ENCODE measurements around the gene LPA. TPM values are rescaled to one million over a fixed set of nuclear protein-coding genes. Genes with fewer than 3 reads are reported as not detected.

Gene LPA
- total and polyA plus RNA-seq, 2 of the 13 experiments (the other 11 are each of a cell fraction or from before 2014, with no cell fraction given): not detected

- in situ Hi-C loops (cut with HindIII; ENCODE audit: extremely low pct_ligation_motif_present, low pct_unique_long_range_greater_than_20kb) (loop anchor here (25.0 kb wide), 1 partner anchor 149 kb away; no protein-coding TSS in a partner anchor), intact Hi-C loops (cut with micrococcal nuclease; ENCODE audit: unreplicated experiment) (no loop called here)
- FAIRE-seq (no peak), ATAC-seq (no peak), DNase-seq (ENCODE audit: low spot score) (no peak)
- no peaks in the 10 kb centered on the region for H3K27me3 ChIP-seq (ENCODE audit: control insufficient read depth in 1 of 2, insufficient read depth in 2 of 2, low read length in 2 of 2)
- CTCF ChIA-PET (ENCODE audit: low intra/inter-chr PET ratio, low total read pairs): no interaction called here
- H3K4me3 ChIP-seq (replicated peaks in 1 of 3; ENCODE audit: insufficient read depth in 1 of 3, low read depth in 2 of 3, low read length in 3 of 3): no peak overlapping the region
- POLR2A ChIA-PET: no interaction called here
- H3K4me1 ChIP-seq (ENCODE audit: insufficient read depth, low read length): no peaks in the 10 kb centered on the region
- no peaks in the 10 kb centered on the region for H4K20me1 ChIP-seq (ENCODE audit: insufficient read depth, low read length)
- H3K9me3 ChIP-seq (ENCODE audit: low read length): no peaks in the 10 kb centered on the region
- no peaks in the 10 kb centered on the region for H3K79me2 ChIP-seq (ENCODE audit: insufficient read depth, low read length)
- 4% methylated on average over 3 of the region's 3 CpGs for WGBS (ENCODE audit: low lambda C conversion rate)
- no peak overlapping the region for H3K27ac ChIP-seq (ENCODE audit: extremely low read length, insufficient read depth, low read length)
- BruUV-seq (replicated peaks): no TSS peak
- H3K36me3 ChIP-seq (replicated peaks in 1 of 2; ENCODE audit: control insufficient read depth in 1 of 2, insufficient read depth in 2 of 2, low read length in 2 of 2): no peaks in the 10 kb centered on the region
- no peak overlapping the region for H2AFZ ChIP-seq (ENCODE audit: low read length)
- no peak overlapping the region for H3K9ac ChIP-seq (ENCODE audit: insufficient read depth, low read depth, low read length)
- no peak overlapping the region for H3K4me2 ChIP-seq (ENCODE audit: low read depth, low read length)
- no peak for TF ChIP-seq ZHX2 (IDR thresholded peaks at IDR 0.05; ENCODE audit: low read depth)
- TF ChIP-seq ZHX2 (CRISPR knock-in tag; IDR thresholded peaks at IDR 0.05; ENCODE audit: borderline replicate concordance): no peak
- no peak for TF ChIP-seq JARID2 (CRISPR knock-in tag; IDR thresholded peaks at IDR 0.05; ENCODE audit: insufficient replicate concordance)
- no peak for TF ChIP-seq POLR2A (IDR thresholded peaks at IDR 0.05; ENCODE audit: insufficient read depth in 1 of 2, low read depth in 2 of 2, low read length in 2 of 2)
- no peak for TF ChIP-seq ZNF737 (CRISPR knock-in tag; IDR thresholded peaks at IDR 0.05; ENCODE audit: borderline replicate concordance)
- no peak for TF ChIP-seq SKI (IDR thresholded peaks at IDR 0.05; ENCODE audit: partially characterized antibody)
- TF ChIP-seq SMAD9 (CRISPR knock-in tag; IDR thresholded peaks at IDR 0.05): no peak
- TF ChIP-seq STAT6 (CRISPR knock-in tag; IDR thresholded peaks at IDR 0.05; ENCODE audit: borderline replicate concordance): no peak
- no peak for TF ChIP-seq RCOR2 (CRISPR knock-in tag; IDR thresholded peaks at IDR 0.05)
- no peak for TF ChIP-seq ZNF124 (CRISPR knock-in tag; IDR thresholded peaks at IDR 0.05)
- TF ChIP-seq ZNF670 (CRISPR knock-in tag; IDR thresholded peaks at IDR 0.05; ENCODE audit: borderline replicate concordance): no peak
- no peak for TF ChIP-seq NFIB (CRISPR knock-in tag; IDR thresholded peaks at IDR 0.05; ENCODE audit: borderline replicate concordance)
- TF ChIP-seq SOX5 (CRISPR knock-in tag; IDR thresholded peaks at IDR 0.05; ENCODE audit: borderline replicate concordance): no peak
- no peak for TF ChIP-seq ZNF350 (CRISPR knock-in tag; IDR thresholded peaks at IDR 0.05; ENCODE audit: borderline replicate concordance, low read depth)
- TF ChIP-seq MYPOP (CRISPR knock-in tag; IDR thresholded peaks at IDR 0.05): no peak
- TF ChIP-seq ZNF790 (CRISPR knock-in tag; IDR thresholded peaks at IDR 0.05; ENCODE audit: borderline replicate concordance): no peak
- no peak for TF ChIP-seq SRF (IDR thresholded peaks at IDR 0.05; ENCODE audit: low read depth, low read length)
Observed at GRCh38 chr6:160661216-160661615, 2.9 kb downstream of the LPA start.
